ENCODE results near the gene COL8A1. TPM values are rescaled to one million over a fixed set of nuclear protein-coding genes. Genes with fewer than 3 reads are reported as not detected.

COL8A1 gene
- total RNA-seq, 1 donor from 2014 or later: 14.1 TPM

GRCh38 chr3:99635348-99635747 is 3.0 kb upstream of the COL8A1 start:
- DNase-seq (ENCODE audit: missing footprints) (no peak), ATAC-seq (no peak)
- intact Hi-C loops (cut with DNase I): loop anchor here (5.0 to 10.0 kb wide), 2 partner anchors 117 to 131 kb away; no protein-coding TSS in a partner anchor

- intact Hi-C loops (cut with DNase I): loop anchor here (5.0 to 10.0 kb wide), 2 partner anchors 115 to 132 kb away; no protein-coding TSS in a partner anchor
- no peak for DNase-seq (ENCODE audit: missing footprints)
- no peak for ATAC-seq
Observed at GRCh38 chr3:99637016-99637367, 1.4 kb upstream of the COL8A1 start.

- intact Hi-C loops (cut with DNase I): loop anchor here (5.0 to 10.0 kb wide), 2 partner anchors 115 to 133 kb away; no protein-coding TSS in a partner anchor
- DNase-seq (ENCODE audit: missing footprints) (no peak), ATAC-seq (peak; percentile 38)
Observed at GRCh38 chr3:99637368-99638111, 854 bp upstream of the COL8A1 start.

GRCh38 chr3:99639579-99639978 is 1.2 kb downstream of the COL8A1 start:
- ATAC-seq: no peak
- no peak for DNase-seq (ENCODE audit: missing footprints)
- intact Hi-C loops (cut with DNase I): loop anchor here (5.0 to 10.0 kb wide), 2 partner anchors 113 to 135 kb away; no protein-coding TSS in a partner anchor

GRCh38 chr3:99640214-99640851 is 1.9 kb downstream of the COL8A1 start:
- intact Hi-C loops (cut with DNase I): no loop called here
- ATAC-seq: no peak
- no peak for DNase-seq (ENCODE audit: missing footprints)

- intact Hi-C loops (cut with DNase I): no loop called here
- no peak for DNase-seq (ENCODE audit: missing footprints)
- ATAC-seq: no peak
Observed at GRCh38 chr3:99641480-99641879, 3.1 kb downstream of the COL8A1 start.

- ATAC-seq (no peak), DNase-seq (ENCODE audit: missing footprints) (no peak)
- intact Hi-C loops (cut with DNase I): no loop called here
Observed at GRCh38 chr3:99641982-99642381, 3.6 kb downstream of the COL8A1 start.

GRCh38 chr3:99644017-99644416 is 5.6 kb downstream of the COL8A1 start:
- no peak for DNase-seq (ENCODE audit: missing footprints)
- intact Hi-C loops (cut with DNase I): no loop called here
- ATAC-seq: no peak

- ATAC-seq: no peak
- DNase-seq (ENCODE audit: missing footprints): no peak
- intact Hi-C loops (cut with DNase I): loop anchor here (5.0 kb wide), 1 partner anchor 43 kb away; no protein-coding TSS in a partner anchor
Observed at GRCh38 chr3:99644746-99645145, 6.4 kb downstream of the COL8A1 start.

GRCh38 chr3:99645277-99646106 is 7.1 kb downstream of the COL8A1 start:
- intact Hi-C loops (cut with DNase I): loop anchor here (5.0 kb wide), 1 partner anchor 42 kb away; no protein-coding TSS in a partner anchor
- DNase-seq (ENCODE audit: missing footprints) (no peak), ATAC-seq (peak; percentile 3)

GRCh38 chr3:99646107-99646435 is 7.7 kb downstream of the COL8A1 start:
- DNase-seq (ENCODE audit: missing footprints) (no peak), ATAC-seq (peak; percentile 53)
- intact Hi-C loops (cut with DNase I): loop anchor here (5.0 kb wide), 1 partner anchor 41 kb away; no protein-coding TSS in a partner anchor

GRCh38 chr3:99647081-99647480 is 8.7 kb downstream of the COL8A1 start:
- ATAC-seq (no peak), DNase-seq (ENCODE audit: missing footprints) (no peak)
- intact Hi-C loops (cut with DNase I): loop anchor here (5.0 kb wide), 1 partner anchor 40 kb away; no protein-coding TSS in a partner anchor

- ATAC-seq: peak; percentile 77
- intact Hi-C loops (cut with DNase I): loop anchor here (5.0 kb wide), 1 partner anchor 39 kb away; no protein-coding TSS in a partner anchor
- DNase-seq (ENCODE audit: missing footprints): no peak
Observed at GRCh38 chr3:99648101-99648500, 9.7 kb downstream of the COL8A1 start.

GRCh38 chr3:99648516-99648915 is 10.1 kb downstream of the COL8A1 start:
- intact Hi-C loops (cut with DNase I): loop anchor here (5.0 kb wide), 1 partner anchor 39 kb away; no protein-coding TSS in a partner anchor
- ATAC-seq (no peak), DNase-seq (ENCODE audit: missing footprints) (no peak)

GRCh38 chr3:99651531-99651930 is 13.1 kb downstream of the COL8A1 start:
- DNase-seq (ENCODE audit: missing footprints): no peak

GRCh38 chr3:99656624-99657023 is 18.2 kb downstream of the COL8A1 start:
- no peak for DNase-seq (ENCODE audit: missing footprints)
- intact Hi-C loops (cut with DNase I): no loop called here
- ATAC-seq: no peak

More at GRCh38 chr3:99651531-99651930, 13.1 kb downstream of the COL8A1 start:
- ATAC-seq: peak; percentile 62
- intact Hi-C loops (cut with DNase I): no loop called here

GRCh38 chr3:99658274-99658673 is 19.9 kb downstream of the COL8A1 start:
- peak; percentile 23 for DNase-seq (ENCODE audit: missing footprints)
- peak; percentile 65 for ATAC-seq
- intact Hi-C loops (cut with DNase I): no loop called here

- ATAC-seq: peak; percentile 46
- intact Hi-C loops (cut with DNase I): no loop called here
- no peak for DNase-seq (ENCODE audit: missing footprints)
Observed at GRCh38 chr3:99659032-99659431, 20.6 kb downstream of the COL8A1 start.

GRCh38 chr3:99659951-99660350 is 21.6 kb downstream of the COL8A1 start:
- DNase-seq (ENCODE audit: missing footprints) (no peak), ATAC-seq (no peak)
- intact Hi-C loops (cut with DNase I): no loop called here

Measured in Right ventricle myocardium inferior (tissue), 1 donor.